Measurements from ENCODE around the gene TNFRSF19. TPM values are rescaled to one million over a fixed set of nuclear protein-coding genes. Genes with fewer than 3 reads are reported as not detected.
A peak's percentile ranks its signal among the peaks of the same experiment; 100 is the strongest.

TNFRSF19 gene
- total and polyA plus RNA-seq, 2 of the 13 experiments (the other 11 are each of a cell fraction or from before 2014, with no cell fraction given), result 75.3 to 77.7 TPM

DNA sequence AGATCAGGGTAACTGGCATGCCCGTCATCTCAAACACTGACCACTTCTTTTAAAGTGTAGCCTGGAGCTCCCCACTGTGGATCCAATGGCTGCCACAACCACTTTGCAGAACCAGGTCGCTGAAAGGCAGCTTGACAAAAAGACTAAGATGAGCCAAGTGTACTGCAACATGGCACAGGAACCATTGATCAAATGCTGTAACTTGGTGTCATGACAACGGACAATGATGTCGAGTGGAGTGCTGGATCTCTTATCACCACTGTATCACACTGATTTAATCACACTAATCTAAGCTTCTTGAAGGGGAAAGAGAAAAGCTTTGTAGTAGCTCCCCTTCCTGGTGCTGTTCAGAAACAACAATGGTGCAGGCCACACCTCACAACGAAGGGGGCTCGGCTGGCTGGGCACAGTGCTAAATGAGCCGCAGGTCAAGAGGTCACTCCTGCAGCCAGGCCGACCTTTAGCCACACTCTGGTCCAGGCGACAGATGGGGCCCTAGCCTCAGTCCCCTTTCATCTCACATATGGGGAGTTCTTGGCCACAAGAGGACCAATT is 2.2 kb upstream of the TNFRSF19 start (continued):
- TF ChIP-seq KIAA2018 (CRISPR knock-in tag; IDR thresholded peaks at IDR 0.05; ENCODE audit: borderline replicate concordance) (no peak), NR2C2 (CRISPR knock-in tag; IDR thresholded peaks at IDR 0.05; ENCODE audit: borderline replicate concordance) (peak; percentile 63), MIER3 (CRISPR knock-in tag; IDR thresholded peaks at IDR 0.05; ENCODE audit: borderline replicate concordance) (no peak), MTF1 (CRISPR knock-in tag; IDR thresholded peaks at IDR 0.05) (no peak), TAF15 (IDR thresholded peaks at IDR 0.05; ENCODE audit: low read depth, low read length, poor library complexity, severe bottlenecking) (no peak), ZNF484 (CRISPR knock-in tag; IDR thresholded peaks at IDR 0.05; ENCODE audit: borderline replicate concordance, low read depth) (no peak), ZNF781 (CRISPR knock-in tag; IDR thresholded peaks at IDR 0.05; ENCODE audit: borderline replicate concordance, not compliant biosample characterization) (no peak), BRD4 (CRISPR knock-in tag; IDR thresholded peaks at IDR 0.05) (no peak), ZNF101 (CRISPR knock-in tag; IDR thresholded peaks at IDR 0.05; ENCODE audit: borderline replicate concordance, low read depth) (no peak), ZBTB4 (CRISPR knock-in tag; IDR thresholded peaks at IDR 0.05; ENCODE audit: borderline replicate concordance) (no peak), ELF4 (CRISPR knock-in tag; IDR thresholded peaks at IDR 0.05; ENCODE audit: borderline replicate concordance) (no peak), ZBTB37 (CRISPR knock-in tag; IDR thresholded peaks at IDR 0.05) (no peak), DPF2 (CRISPR knock-in tag; IDR thresholded peaks at IDR 0.05; ENCODE audit: borderline replicate concordance, low read depth) (no peak), ZNF431 (CRISPR knock-in tag; IDR thresholded peaks at IDR 0.05; ENCODE audit: borderline replicate concordance, low read depth) (no peak)
